CD4-positive, CD25-positive, alpha-beta regulatory T cell (primary cell): ENCODE measurements around the gene RNF166. TPM values are rescaled to one million over a fixed set of nuclear protein-coding genes. Genes with fewer than 3 reads are reported as not detected.

Experiments
- polyA plus RNA-seq, 4 donors: library from polyadenylated mRNA; unstranded; fragments of 300-500 nt; fragmentation: Illumina TruSeq; gene quantifications; one replicate each; pipeline ENCODE4 v1.2.3, GENCODE V29; 2021
- total RNA-seq: library from RNA; stranded (reverse); gene quantifications from one replicate; pipeline ENCODE4 v1.2.3, GENCODE V29; 2022

The RNF166 gene
- total and polyA plus RNA-seq, 5 donors from 2014 or later, result 63.6 to 420 (median 98.0) TPM

Other genes starting within 250 kb of the RNF166 start
- 162 TPM for gene ZC3H18, start 136.0 kb downstream of the RNF166 start, total RNA-seq
- 10 to 100 TPM; 10.9 to 15.3 (median 12.8) TPM for gene ZC3H18, start 136.0 kb downstream of the RNF166 start, polyA plus RNA-seq
- 1.2 TPM for gene IL17C, start 67.8 kb downstream of the RNF166 start, total RNA-seq
- not detected for gene IL17C, start 67.8 kb downstream of the RNF166 start, polyA plus RNA-seq
- gene CYBA, start 55.4 kb downstream of the RNF166 start, total RNA-seq, result 351 TPM
- gene CYBA, start 55.4 kb downstream of the RNF166 start, polyA plus RNA-seq, result 100 to 1,000 TPM; 707 to 964 (median 782) TPM
- 59.7 TPM for gene MVD, start 43.3 kb downstream of the RNF166 start, total RNA-seq
- gene MVD, start 43.3 kb downstream of the RNF166 start, polyA plus RNA-seq, result 10 to 100 TPM; 19.6 to 27.8 (median 21.9) TPM
- gene SNAI3, start 19.9 kb downstream of the RNF166 start, total RNA-seq, result 10.4 TPM
- 10 to 100 TPM; 13.5 to 17.4 (median 16.5) TPM for gene SNAI3, start 19.9 kb downstream of the RNF166 start, polyA plus RNA-seq
- gene CTU2, start 95 bp upstream of the RNF166 start, total RNA-seq, result 26.0 TPM
- gene CTU2, start 95 bp upstream of the RNF166 start, polyA plus RNA-seq, result 10 to 100 TPM; 11.8 to 14.0 (median 12.6) TPM
- gene PIEZO1, start 78.8 kb upstream of the RNF166 start, total RNA-seq, result 337 TPM
- gene PIEZO1, start 78.8 kb upstream of the RNF166 start, polyA plus RNA-seq, result 10 to 100 TPM; 18.1 to 23.6 (median 19.9) TPM
- 4.8 TPM for gene CDT1, start 97.4 kb upstream of the RNF166 start, total RNA-seq
- gene CDT1, start 97.4 kb upstream of the RNF166 start, polyA plus RNA-seq, result 1 to 10 TPM in 2 of 4 donors, under 1 TPM in 2; 0.60 to 1.4 (median 1.2) TPM
- gene APRT, start 105.5 kb upstream of the RNF166 start, total RNA-seq, result 145 TPM
- 100 to 1,000 TPM; 370 to 489 (median 443) TPM for gene APRT, start 105.5 kb upstream of the RNF166 start, polyA plus RNA-seq
- gene GALNS, start 150.5 kb upstream of the RNF166 start, total RNA-seq, result 63.1 TPM
- 10 to 100 TPM in 3 of 4 donors, 1 to 10 TPM in 1; 8.1 to 13.9 (median 11.3) TPM for gene GALNS, start 150.5 kb upstream of the RNF166 start, polyA plus RNA-seq
- gene TRAPPC2L, start 150.7 kb upstream of the RNF166 start, total RNA-seq, result 49.5 TPM
- gene TRAPPC2L, start 150.7 kb upstream of the RNF166 start, polyA plus RNA-seq, result 100 to 1,000 TPM; 111 to 164 (median 131) TPM
- not detected for gene PABPN1L, start 160.3 kb upstream of the RNF166 start, total RNA-seq
- gene PABPN1L, start 160.3 kb upstream of the RNF166 start, polyA plus RNA-seq, result not detected